GM19025 (cell line): ENCODE measurements around the gene HHAT.

ENCODE experiments used
- ATAC-seq: cut with Tn5 transposase; IDR thresholded peaks from one replicate; pipeline ENCODE4 v1.9.1; 2021; ENCODE audit warnings: mild to moderate bottlenecking, low read depth, moderate library complexity; ENCODE audit not compliant: unreplicated experiment

HHAT gene

DNA sequence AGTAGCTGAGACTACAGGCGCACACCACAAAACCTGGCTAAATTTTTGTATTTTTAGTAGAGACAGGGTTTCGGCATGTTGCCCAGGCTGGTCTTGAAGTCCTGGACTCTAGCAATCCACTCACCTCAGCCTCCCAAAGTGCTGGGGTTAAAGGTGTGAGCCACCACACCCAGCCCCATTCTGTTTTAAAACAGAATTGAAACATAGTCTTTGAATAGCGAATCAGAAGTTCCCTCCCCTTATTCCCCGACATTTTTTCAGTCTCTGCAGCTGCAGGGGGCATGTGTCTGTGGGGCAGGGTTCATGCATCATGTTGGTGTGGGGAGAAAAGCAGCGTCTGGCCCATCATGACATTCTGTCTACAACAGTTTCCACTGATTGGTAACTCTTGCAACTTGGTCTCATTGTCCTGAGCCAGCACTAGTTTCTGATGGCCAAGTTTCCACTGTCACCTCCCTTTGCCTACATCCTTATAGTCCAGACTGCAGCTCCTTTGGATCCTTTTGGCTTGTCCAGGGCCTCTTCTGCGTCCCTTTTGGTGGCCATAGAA is 15.6 kb upstream of the HHAT start:
- no peak for ATAC-seq

DNA sequence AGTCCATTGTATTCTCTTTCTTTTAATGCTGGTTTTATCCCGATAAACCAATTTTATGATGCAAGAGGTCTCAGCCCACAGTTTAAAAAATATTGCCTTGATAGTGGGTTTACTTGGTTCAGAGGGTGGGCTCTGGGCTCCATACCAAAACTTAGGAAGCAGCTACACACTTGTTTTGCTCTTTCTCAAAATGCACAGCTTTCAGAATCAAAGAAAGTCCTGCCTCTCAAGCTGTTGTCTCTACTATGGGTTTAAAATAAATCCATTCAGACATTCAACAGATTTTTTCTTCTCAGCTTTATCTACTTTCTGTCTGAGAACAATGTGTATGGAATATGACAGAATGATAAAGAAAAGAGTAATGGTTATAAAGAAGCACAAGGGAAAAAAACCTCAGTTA is 14.8 kb upstream of the HHAT start:
- no peak for ATAC-seq

DNA sequence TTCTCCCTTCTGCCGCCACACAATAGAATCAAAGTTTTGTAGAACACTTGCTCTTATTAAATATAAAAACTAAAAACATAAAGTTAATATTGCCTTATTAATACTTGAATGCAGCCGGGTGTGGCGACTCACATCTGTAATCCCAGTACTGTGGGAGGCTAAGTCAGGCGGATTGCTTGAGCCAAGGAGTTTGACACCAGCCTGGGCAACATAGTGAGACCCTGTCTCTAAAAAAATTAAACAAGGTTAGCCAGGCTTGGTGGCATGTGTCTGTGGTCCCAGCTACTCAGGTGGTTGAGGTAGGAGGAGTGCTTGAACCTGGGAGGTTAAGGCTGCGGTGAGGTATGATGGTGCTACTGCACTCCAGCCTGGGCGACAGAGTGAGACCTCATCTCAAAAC is 13.2 kb upstream of the HHAT start:
- ATAC-seq: no peak

DNA sequence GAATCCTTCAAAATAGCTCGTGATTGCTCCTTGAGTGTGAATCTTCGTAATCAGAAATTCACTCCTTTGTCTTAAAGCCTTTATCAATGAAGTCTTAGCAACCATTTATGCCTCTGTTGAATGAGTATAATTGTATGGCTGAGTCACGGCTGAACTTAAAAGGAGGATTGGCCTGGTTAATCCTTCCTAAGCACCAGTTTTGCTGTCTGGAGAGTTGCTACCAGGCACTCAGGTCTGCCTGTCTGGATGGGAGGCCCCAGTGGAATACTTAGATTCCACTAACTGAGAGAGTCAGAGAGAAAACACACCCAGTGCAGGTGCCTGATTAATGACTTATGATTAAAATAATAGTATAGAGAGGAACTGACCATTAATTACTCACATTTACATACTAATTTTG is 7.6 kb upstream of the HHAT start:
- ATAC-seq: no peak

DNA sequence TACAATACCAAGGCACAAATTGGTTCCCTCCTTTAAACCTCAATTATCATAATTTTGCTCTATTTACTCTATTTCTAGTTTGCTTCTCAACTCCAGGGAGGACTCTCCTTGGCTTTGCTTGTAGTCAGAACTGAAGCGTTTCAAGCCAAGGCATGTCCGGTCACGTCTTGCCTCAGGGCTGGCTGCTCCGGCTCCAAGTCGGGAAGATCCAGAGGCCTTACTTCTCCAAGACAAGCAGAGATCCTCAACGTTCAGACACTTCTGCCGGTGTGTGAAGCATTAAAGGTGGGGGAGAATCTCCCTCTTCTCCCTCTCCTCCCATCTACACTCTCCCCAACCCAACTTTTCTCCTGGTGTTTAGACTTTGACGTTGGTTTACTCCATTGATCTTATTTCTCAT is 7.2 kb upstream of the HHAT start:
- ATAC-seq: no peak

DNA sequence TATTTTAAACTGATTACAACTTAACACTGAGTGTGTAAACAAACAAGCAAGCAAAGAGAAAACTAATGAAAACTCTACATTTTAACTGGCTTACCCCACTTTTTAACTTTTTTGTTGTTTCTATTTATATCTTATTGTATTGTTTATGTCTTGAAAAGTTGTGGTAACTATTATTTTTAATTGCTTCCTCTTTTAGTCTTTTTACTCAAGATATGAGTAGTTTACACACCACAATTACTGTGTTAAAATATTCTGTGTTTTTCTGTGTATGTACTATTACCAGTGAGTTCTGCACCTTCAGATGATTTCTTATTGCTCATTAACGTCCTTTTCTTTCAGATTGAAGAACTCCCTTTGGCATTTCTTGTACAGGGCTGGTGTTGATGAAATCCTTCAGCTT is 4.7 kb upstream of the HHAT start:
- ATAC-seq: no peak

DNA sequence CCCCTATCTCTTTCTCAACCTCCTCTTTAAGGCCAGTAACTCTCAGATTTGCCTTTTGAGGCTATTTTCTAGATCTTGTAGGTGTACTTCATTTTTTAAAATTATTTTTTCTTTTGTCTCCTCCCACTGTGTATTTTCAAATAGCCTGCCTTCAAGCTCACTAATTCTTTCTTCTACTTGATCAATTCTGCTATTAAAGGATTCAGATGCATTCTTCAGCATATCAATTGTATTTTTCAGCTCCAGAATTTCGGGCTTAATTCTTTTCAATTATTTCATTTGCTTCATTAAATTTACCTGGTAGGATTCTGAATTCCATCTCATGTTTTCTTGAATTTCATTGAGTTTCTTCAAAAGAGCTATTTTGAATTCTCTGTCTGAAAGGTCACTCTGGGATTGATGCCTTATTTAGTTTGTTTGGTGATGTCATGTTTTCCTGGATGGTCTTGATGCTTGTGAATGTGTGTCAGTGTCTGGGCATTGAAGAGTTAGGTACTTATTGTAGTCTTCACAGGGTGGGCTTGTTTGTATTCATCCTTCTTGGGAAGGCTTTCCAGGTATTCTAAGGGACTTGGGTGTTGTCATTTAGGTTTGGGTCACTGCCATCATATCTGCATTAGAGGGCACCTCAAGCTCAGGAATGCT is 3.6 kb upstream of the HHAT start:
- no peak for ATAC-seq

DNA sequence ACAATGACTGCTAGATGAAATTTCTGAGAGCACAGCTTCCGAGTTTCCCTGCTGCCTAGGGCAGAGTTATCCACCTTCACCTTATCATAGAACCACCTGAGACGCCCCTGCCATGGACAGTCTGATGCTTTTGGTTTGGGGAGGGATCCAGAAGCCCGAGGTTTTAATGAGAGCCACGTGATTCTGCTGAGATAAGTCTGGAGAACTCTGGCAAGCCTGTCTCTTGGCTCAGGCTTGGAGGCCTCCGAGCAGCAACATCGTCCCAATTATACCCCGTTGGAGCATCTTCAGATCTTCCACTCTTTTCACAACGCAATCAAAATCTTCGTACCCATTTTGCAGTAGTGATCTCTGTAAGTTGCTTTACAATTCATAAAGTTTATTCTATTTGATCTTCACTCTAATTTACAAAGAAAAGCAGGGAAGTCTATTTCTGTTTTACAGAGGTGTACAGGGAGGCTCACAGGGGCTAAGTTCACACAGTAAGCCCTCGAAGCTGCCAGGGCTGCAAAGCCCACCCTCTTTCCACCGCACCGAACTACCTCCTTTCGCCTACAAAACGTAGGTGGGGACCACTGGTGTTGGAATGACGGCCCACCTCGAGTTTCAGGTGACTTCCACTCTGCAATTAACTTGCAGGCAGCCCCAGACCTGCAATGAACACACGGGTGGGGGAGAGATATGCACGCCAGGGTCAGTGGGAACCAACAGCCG is 513 bp upstream of the HHAT start:
- no peak for ATAC-seq

DNA sequence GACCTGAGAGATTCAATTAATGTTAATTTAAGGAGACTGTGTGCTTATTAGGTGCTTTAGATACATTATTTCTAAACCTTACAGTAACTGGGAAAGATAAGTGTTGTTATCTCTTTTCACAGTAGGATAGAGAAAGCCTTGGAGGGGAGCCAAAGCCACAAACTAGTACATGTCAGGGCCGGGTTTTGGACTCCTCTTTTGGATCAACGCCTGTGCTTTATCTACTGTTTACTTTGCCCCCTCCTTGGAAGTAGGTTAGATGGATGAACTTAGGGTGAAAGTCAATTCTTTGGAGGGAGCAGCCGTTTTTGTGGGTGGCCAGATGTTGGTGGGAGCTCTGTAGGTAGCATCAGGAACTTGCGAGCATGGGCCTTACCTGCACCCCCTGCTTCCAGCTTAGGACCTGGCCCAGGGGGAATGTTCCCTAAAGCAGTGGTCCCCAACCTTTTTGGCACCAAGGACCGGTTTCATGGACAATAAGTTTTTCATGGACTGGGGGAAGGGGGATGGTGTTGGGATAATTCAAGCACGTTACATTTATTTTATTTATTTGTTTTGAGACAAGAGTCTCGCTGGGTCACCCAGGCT is 1.7 kb downstream of the HHAT start:
- ATAC-seq: no peak

DNA sequence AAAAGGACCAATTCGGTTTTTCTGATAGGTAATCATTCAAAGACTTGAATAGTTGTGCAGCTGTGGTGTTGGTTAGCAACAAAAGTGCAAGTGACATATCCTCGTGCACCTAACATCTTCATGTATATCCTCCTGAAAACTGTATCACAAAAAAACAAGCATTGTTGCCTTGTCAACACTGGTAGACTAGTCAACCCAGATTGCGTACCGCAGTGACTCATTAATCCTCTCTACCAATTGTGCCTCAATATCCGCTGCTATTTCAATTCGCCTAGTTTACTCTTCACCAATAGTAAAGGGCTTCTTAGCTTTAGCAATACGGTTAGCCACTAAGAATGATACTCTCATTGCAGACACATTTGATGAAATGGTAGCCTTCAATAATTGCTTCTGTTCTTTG is 3.5 kb downstream of the HHAT start:
- ATAC-seq: no peak

DNA sequence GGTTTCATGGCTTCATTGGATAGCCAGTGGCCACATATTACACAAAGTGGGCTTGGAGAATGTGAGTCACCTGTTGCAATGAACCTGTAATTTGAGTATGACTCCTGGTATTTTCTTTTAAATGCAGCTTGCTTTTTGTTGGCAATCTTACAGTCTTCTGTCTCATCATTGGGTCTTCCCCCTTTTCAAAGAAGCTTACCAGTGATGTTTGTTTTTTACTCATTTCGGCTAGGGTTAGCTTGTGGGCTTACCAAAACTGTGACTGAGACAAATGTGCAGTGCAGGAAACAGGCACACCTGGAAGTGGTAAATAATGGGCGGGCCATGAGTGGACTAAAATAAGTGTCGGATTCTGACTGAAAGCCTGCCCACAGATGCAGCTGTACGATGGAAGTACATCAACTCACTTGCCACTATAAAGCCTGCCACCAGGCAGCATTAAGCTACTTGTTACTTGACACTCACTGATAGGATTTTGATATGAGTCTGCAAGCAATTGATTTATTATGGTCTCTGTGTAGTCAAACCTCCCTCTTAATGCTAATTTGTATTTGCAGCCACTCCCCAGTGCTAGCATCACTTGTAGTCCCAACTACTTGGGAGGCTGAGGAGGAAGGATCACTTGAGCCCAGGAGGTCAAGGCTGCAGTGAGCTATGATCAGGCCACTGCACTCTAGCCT is 4.2 kb downstream of the HHAT start:
- ATAC-seq: peak; percentile 72

DNA sequence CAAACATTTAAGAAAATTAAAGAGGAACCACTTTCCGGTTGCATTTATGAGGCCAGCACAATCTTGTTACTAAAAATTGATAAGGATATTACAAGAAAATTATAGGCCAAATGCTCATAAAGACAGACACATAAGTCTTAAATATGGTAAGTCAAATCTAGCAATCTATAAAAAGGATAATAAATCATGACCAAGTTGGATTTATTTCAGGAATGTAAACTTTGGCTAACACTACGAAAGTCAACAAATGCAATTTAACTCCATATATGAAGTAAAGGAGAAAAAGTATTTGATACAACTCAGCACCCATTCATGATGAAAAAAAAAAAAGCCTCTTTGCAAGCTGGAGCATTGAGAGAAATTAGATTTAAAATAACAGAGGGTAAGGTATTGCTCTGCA is 6.3 kb downstream of the HHAT start:
- no peak for ATAC-seq

DNA sequence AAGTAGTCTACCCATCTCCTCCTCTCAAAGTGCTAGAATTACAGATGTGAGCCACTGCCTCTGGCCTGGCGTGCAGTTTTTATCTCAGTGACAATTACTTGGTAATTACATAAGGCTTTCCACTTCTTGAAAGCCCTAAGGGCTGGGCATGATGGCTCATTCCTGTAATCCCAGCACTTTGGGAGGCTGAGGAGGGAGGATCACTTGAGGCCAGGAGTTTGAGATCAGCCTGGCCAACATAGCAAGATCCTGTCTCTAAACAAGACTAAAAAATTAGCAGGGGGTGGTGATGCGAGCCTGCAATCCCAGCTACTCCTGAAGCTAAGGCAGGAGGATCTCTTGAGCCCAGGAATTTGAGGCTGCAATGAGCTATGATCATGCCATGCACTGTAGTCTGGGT is 7.7 kb downstream of the HHAT start:
- no peak for ATAC-seq

DNA sequence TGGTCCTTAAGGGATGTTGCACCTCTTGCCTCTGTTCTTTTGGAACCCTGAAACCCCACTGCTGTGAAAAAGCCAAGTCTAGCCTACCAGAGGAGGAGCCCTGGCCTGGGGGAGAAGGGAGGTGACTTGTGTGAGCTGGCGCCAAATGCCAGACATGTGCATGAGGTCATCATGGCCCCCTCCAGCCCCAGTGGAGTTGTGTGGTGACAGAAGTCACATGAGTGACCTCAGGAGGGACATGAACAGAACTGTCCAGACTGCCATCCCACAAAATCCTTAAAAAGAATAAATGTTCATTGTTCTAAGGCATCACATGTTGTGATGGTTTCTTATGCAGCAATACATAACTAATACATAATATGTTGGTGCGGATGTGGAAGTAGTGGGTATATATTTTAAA is 10.8 kb downstream of the HHAT start:
- ATAC-seq: no peak

DNA sequence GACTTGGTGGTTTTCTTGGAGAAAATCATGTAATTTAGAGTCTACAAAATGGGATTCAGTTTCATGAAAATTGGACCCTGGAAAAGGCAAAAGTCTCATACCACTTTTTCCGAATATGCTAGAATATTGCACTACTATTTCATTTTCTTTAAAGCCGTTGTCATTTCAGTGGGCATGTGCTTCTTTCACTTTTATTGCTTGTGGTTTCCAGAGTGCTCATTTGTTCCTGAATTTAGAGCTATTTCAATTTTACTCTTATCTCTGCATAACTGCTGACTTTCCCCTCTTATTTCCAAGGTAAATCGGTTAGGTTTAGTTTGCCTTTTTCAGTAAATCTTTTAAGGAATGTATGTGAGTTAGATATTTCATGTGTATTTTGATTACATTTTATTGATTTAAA is 11.6 kb downstream of the HHAT start:
- no peak for ATAC-seq

DNA sequence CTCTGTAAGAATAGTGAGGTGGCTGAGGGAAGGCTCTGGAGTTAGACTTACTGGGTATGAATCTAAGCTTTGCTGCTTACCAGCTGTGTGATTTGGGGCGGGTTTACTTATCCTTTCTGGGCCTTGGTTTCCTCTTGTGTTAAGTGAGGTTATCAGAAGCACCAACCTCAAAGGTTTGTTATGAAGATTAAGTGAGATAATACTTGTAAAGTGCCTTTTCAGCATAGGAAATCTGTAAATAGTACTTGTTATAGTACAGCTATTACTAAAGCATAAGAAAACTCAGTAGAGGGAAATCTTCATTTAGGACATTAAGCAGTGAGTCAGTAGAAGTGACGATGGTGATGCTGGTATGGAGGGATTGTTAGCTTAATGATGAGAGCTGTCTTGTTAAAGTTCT is 12.1 kb downstream of the HHAT start:
- no peak for ATAC-seq

DNA sequence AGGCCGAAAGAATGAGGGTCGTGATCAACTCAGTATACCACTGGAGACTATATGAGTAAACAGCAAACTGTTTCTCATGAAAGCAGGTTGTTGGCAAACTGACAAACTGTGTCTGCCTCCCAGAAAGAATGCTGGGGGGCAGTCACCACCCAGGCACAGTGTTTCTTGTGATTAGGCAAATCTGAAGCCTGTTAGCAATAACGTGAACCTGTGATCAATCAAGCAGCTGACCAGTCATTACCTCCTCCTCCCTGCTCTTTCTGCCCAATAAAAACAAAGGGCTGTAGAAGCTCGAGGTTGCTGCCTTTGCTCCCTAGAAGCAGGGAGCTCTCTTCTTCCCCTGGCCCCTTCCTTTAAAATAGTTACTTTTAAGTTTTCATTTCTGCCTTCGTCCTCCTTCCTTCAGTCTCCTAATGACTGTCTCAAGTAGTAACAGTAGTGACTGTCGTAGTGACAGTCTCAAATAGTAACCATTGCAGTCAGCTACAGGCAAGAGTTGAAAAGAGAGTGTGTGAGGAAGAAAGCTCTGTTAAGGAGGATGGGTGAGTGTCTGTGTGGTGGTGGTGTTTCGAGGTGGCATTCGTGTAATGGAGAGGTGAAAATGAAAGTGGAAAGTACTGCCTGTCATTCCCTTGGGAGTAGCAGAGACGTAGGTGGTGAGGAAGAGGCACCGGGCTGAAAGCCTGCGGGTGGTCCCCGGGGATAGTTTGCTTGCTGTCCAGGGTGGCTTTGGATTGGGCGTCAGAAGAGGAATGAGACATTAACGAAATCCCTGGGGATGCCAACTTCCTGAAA is 14.5 kb downstream of the HHAT start:
- peak; percentile 70 for ATAC-seq

DNA sequence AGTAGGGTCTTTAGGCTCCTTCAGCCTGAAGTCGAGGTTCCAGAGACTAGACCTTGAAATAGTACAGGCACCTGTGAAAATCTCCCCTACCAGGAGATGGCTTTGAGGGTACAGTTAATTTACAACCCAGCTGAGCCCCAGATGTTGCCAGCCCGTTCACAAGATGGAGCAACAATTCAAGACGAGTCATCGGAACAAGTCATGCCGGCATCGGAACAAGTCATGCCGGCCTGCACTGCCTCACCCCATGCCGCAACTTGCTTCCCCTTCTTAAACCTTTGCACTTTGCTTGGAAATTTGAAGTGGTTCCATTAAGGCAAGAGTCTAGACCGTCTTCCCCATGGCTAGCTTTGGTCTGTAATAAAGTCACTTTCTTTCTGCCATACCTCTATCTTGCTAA is 16.0 kb downstream of the HHAT start:
- no peak for ATAC-seq

DNA sequence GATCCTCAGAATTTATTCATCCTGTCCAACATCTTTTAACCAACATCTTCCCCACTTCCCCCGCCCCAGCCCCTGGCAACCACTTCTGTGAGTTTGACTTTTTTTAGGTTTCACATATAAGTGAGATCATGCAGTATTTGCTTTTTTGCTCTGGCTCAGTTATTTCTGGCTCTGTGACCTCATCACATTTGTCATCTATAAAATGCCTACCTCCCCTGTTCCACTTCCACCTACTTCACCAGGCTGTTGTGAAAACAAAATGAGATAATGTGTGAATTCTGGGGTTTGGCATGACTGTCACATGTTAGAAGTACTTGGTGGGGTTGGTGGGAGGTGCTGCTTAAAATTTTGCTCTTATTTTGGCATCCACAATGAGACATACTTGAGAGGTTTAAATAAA is 18.4 kb downstream of the HHAT start:
- ATAC-seq: no peak

DNA sequence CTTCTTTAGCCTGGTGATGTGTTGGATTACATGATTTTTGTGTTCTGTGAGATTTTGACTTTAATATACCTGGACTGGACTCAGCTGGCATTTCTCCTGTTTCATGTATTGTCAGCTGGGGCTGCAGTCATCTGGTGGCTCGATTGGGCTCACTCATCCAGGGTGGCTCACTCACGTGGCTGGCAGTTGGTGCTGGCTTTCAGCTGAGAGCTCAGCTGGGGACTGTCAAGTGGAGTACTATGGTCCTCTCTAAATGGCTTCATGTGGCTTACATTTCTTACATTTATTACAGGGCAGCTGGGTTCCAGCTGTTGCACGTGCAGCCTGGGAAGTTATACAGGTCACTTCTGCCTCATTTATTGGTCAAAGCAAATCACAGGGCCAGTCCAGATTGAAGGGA is 22.8 kb downstream of the HHAT start:
- ATAC-seq: no peak

DNA sequence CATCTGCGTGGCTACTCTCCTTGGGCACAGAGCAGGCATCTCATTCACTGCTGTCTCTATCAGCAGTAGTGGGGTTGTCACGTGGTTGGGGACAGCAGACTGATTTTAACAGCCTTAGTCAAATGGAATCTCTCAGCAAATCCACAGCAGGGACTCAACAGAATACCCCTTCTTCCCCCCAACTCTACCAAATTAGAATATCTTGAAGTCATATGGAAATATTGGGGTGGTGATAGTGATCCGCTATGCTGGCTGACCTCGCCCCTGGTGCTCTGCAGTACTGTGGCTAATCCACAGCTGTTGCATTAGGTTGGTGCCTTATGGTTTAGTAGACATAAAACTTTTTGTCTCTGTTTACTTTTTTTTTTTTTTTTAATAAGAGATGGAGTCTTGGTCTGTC is 23.9 kb downstream of the HHAT start:
- no peak for ATAC-seq
